T-cell (primary cell): ENCODE results near the gene MTR. TPM values are rescaled to one million over a fixed set of nuclear protein-coding genes. Genes with fewer than 3 reads are reported as not detected.

ENCODE experiments used
- ATAC-seq, 4 experiments: fragments of 200-7000 bp in 3 of 4; fragments of 150-1000 bp in 1 of 4; cut with Tn5 transposase; replicated peaks in 1 of 4; 1 replicate in 3 of 4; 2 replicates in 1 of 4; pipeline ENCODE4 v1.10.0; 2021; ENCODE audit warnings: moderate library complexity in 3 of 4, mild to moderate bottlenecking in 2 of 4, moderate number of reproducible peaks in 1 of 4
- CTCF ChIA-PET, 2 donors: fragments of 300-600 bp; sonication (Branson Sonifier 250); formaldehyde crosslinking; loops; one replicate each; lab custom pipeline; 2022; ENCODE audit warnings: antibody characterized with exemption in 2 of 2; lab: Charles Lee
- POLR2A ChIA-PET, 2 donors: fragments of 300-600 bp; sonication (Branson Sonifier 250); formaldehyde crosslinking; loops; one replicate each; lab custom pipeline; 2022; ENCODE audit warnings: antibody characterized with exemption in 2 of 2; lab: Charles Lee
- DNase-seq, 35 experiments: peaks; one replicate each; pipeline versions ENCODE4 v3.0.0 to v3.0.0-alpha.2; 2013 to 2023
- H3K27ac ChIP-seq: one replicate; pipeline ENCODE4 v1.5.1; 2013; ENCODE audit warnings: low read length
- H3K27me3 ChIP-seq, 2 experiments: replicated peaks in 1 of 2; 1 replicate in 1 of 2; 2 replicates in 1 of 2; pipeline versions ENCODE4 v1.6.1 to v1.7.0; 2013; ENCODE audit warnings: low read length in 1 of 2, mixed read lengths in 1 of 2; ENCODE audit not compliant: control insufficient read depth in 2 of 2, insufficient read depth in 2 of 2; ENCODE audit errors: extremely low read depth in 1 of 2
- H3K36me3 ChIP-seq, 2 donors: 1 replicate in 1 of 2; 2 replicates in 1 of 2; pipeline versions ENCODE4 v1.6.1 to v1.7.0; 2013; ENCODE audit warnings: low read length in 1 of 2; ENCODE audit not compliant: control insufficient read depth in 2 of 2, insufficient read depth in 1 of 2; ENCODE audit errors: extremely low read depth in 1 of 2
- H3K4me1 ChIP-seq, 2 experiments: 1 replicate in 1 of 2; 2 replicates in 1 of 2; pipeline versions ENCODE4 v1.6.1 to v1.7.0; 2013; ENCODE audit warnings: low read length in 2 of 2, mixed read lengths in 1 of 2; ENCODE audit not compliant: insufficient read depth in 2 of 2, control insufficient read depth in 1 of 2; ENCODE audit errors: extremely low read depth in 1 of 2
- H3K4me3 ChIP-seq, 2 donors: 1 replicate in 1 of 2; 2 replicates in 1 of 2; pipeline versions ENCODE4 v1.5.1 to v1.7.0; 2013; ENCODE audit warnings: mild to moderate bottlenecking in 2 of 2, low read length in 1 of 2, moderate library complexity in 1 of 2; ENCODE audit not compliant: control insufficient read depth in 1 of 2; ENCODE audit errors: extremely low read depth in 1 of 2
- H3K9me3 ChIP-seq: 2 replicates; pipeline ENCODE4 v1.7.0; 2013
- H3K27ac Mint-ChIP-seq, 2 donors: one replicate each; pipeline ENCODE4 v1.8.0; 2020 to 2021; ENCODE audit warnings: mild to moderate bottlenecking in 2 of 2, mixed read lengths in 2 of 2
- H3K27me3 Mint-ChIP-seq, 2 donors: one replicate each; pipeline ENCODE4 v1.8.0; 2021 to 2022; ENCODE audit warnings: mixed read lengths in 2 of 2
- H3K36me3 Mint-ChIP-seq: one replicate; pipeline ENCODE4 v1.8.0; 2021; ENCODE audit warnings: mixed read lengths
- H3K4me1 Mint-ChIP-seq, 3 donors: one replicate each; pipeline ENCODE4 v1.8.0; 2020 to 2022; ENCODE audit warnings: mixed read lengths in 3 of 3, mild to moderate bottlenecking in 1 of 3
- H3K4me3 Mint-ChIP-seq, 3 donors: one replicate each; pipeline ENCODE4 v1.8.0; 2020 to 2022; ENCODE audit warnings: mild to moderate bottlenecking in 3 of 3, mixed read lengths in 3 of 3, moderate library complexity in 3 of 3
- H3K9me3 Mint-ChIP-seq, 3 donors: one replicate each; pipeline ENCODE4 v1.8.0; 2020 to 2022; ENCODE audit warnings: mixed read lengths in 3 of 3
- WGBS: methylation state at CpG from one replicate; pipeline ENCODE4 v1.1.5; 2013; ENCODE audit warnings: missing lambda C conversion rate; ENCODE audit not compliant: insufficient coverage; 5-methylcytosine and 5-hydroxymethylcytosine counted together
- total RNA-seq, 35 experiments: library from RNA in 6 of 35; stranded (reverse) in 6 of 35; fragments of 120-200 nt in 1 of 35; gene quantifications; one replicate each; pipeline versions ENCODE4 v1.2.1 to v1.2.4 and lab custom pipeline; 2013 to 2026

MTR gene
- total RNA-seq, 5 donors from 2014 or later (not counting 1 experiment from before 2014, with no cell fraction given) = 49.8 to 61.5 (median 56.1) TPM

- peaks cover 8 to 16% of the 10 kb centered on the region in 2 experiments for H3K4me1 ChIP-seq
- H3K27ac ChIP-seq = no peak overlapping the region
- no peak overlapping the region for H3K4me3 Mint-ChIP-seq
- H3K36me3 Mint-ChIP-seq = peaks cover 87% of the 10 kb centered on the region
- DNase-seq = no peak
- H3K4me3 ChIP-seq = no peak overlapping the region
- no peak for ATAC-seq
- ChIA-PET CTCF (no interaction called here), POLR2A (no interaction called here)
- peaks cover 7 to 67% of the 10 kb centered on the region in 2 donors for H3K36me3 ChIP-seq
- WGBS = 92% methylated on average over 3 of the region's 7 CpGs
- H3K27me3 ChIP-seq = no peaks in the 10 kb centered on the region
- H3K27ac Mint-ChIP-seq = no peak overlapping the region
- H3K9me3 Mint-ChIP-seq = no peaks in the 10 kb centered on the region
- peaks cover 23 to 29% (median 24%) of the 10 kb centered on the region in 3 donors for H3K4me1 Mint-ChIP-seq
- no peaks in the 10 kb centered on the region for H3K9me3 ChIP-seq
- no peaks in the 10 kb centered on the region for H3K27me3 Mint-ChIP-seq
These were observed 63.1 kb downstream of the MTR start for GRCh38 chr1:236858165-236858564.

DNA sequence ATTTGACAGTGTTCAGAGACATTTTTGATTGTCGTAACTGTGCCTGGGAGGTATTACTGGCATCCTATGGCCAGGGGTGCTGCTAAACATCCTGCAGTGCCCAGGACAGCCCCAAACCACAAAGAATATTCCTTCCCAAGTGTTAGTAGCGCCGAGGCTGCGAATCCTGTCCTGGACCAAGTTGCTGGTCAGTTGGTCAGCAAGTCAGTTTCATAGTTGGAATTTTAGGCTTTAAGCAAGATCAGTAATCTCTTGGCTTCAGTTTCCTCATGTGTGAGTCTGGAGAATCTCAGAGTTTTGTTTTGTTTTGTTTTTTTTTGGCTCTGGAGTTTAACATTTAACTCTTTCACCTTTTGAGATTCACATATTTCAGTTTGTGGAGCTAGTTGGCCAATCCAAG, 65.0 kb downstream of the MTR start:
- H3K36me3 ChIP-seq = peaks cover 7 to 73% of the 10 kb centered on the region in 2 donors
- H3K4me1 ChIP-seq = peaks cover 9 to 16% of the 10 kb centered on the region in 2 experiments
- ChIA-PET POLR2A (no interaction called here), CTCF (no interaction called here)
- H3K27ac ChIP-seq = no peak overlapping the region
- Mint-ChIP-seq H3K36me3 (peaks cover 81% of the 10 kb centered on the region), H3K4me3 (no peak overlapping the region), H3K27me3 (no peaks in the 10 kb centered on the region), H3K9me3 (no peaks in the 10 kb centered on the region), H3K27ac (peak overlapping the region in 1 of 2 donors; percentile 7), H3K4me1 (peaks cover 24 to 31% (median 27%) of the 10 kb centered on the region in 3 donors)
- no CpG with 5 or more reads among the region's 4 CpGs for WGBS
- H3K9me3 ChIP-seq = no peaks in the 10 kb centered on the region
- no peaks in the 10 kb centered on the region for H3K27me3 ChIP-seq
- no peak overlapping the region for H3K4me3 ChIP-seq
- DNase-seq (no peak), ATAC-seq (no peak)

DNA sequence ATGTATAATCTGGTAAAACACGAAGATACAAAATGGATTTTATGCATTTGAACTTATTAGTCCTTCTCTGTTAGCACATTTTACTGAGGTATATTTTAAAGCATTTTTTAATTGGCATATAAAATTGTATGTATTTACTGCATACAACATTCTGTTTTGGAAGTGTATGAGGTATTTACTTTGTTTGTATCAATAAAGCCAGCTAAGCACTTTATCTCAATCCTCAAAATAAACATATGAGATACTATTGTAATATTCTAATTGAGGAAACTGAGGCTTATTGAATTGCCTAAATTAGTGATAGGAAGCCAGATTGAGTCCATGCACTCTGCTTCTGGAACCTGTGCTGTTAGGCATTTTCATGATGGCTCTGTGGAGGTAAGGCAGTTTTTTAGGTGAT, 65.6 kb downstream of the MTR start:
- Histone ChIP-seq H3K9me3 (no peaks in the 10 kb centered on the region), H3K36me3 (peaks cover 7 to 68% of the 10 kb centered on the region in 2 donors), H3K27ac (no peak overlapping the region), H3K4me3 (no peak overlapping the region), H3K27me3 (no peaks in the 10 kb centered on the region), H3K4me1 (peaks cover 9 to 16% of the 10 kb centered on the region in 2 experiments)
- Mint-ChIP-seq H3K27ac (no peak overlapping the region), H3K9me3 (no peaks in the 10 kb centered on the region), H3K4me3 (no peak overlapping the region), H3K36me3 (peaks cover 81% of the 10 kb centered on the region), H3K4me1 (peaks cover 24 to 35% (median 27%) of the 10 kb centered on the region in 3 donors), H3K27me3 (no peaks in the 10 kb centered on the region)
- ChIA-PET CTCF (no interaction called here), POLR2A (no interaction called here)
- DNase-seq (no peak), ATAC-seq (no peak)
- no CpG with 5 or more reads among the region's 1 CpG for WGBS

DNA sequence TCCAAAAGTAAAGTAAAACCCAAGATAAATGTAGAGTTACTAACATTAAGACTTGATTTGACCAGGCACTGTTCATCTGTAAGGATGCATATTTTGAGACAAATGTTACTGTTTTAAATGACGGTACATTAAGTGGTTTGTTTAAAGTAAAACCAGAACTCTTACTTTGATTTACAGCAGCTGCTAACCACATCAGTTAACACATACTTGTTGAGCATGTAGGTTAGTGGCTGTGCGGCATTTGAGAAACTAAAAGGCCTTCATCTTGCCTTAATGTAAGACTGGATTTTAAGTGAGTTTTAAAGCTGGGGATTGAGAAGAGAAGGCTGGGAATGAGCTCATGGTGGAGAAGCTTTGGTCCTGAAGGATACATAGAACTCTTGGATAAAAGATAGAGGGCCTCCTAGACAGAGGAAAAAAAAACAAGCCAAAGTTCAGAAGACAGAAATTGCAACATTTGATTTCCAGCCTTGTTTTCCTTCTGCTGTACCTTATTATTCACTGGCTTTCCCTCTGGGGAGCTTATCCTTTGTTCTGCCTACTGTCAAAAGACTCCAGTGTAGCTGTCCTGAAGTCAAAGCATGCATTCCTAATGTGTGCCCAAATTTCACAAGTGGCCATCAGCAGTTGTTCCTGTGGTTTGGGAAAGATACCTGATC, 66.6 kb downstream of the MTR start:
- peak overlapping the region in 2 of 3 donors; percentile 22 to 55 for H3K4me3 Mint-ChIP-seq
- CTCF ChIA-PET = interaction anchor here in 1 of 2 donors (0.6 kb wide), 1 partner anchor 751 kb away, joined by 3 read pairs; no protein-coding TSS in a partner anchor
- DNase-seq = peak in 7 of 35 experiments; percentile 3 to 52 (median 10)
- Histone ChIP-seq H3K36me3 (peaks cover 7 to 65% of the 10 kb centered on the region in 2 donors), H3K4me3 (no peak overlapping the region), H3K4me1 (peaks cover 9 to 16% of the 10 kb centered on the region in 2 experiments), H3K27me3 (no peaks in the 10 kb centered on the region), H3K9me3 (no peaks in the 10 kb centered on the region), H3K27ac (no peak overlapping the region)
- no CpG with 5 or more reads among the region's 2 CpGs for WGBS
- no peaks in the 10 kb centered on the region for H3K27me3 Mint-ChIP-seq
- H3K36me3 Mint-ChIP-seq = peaks cover 80% of the 10 kb centered on the region
- peak overlapping the region; percentile 71 to 86 for H3K27ac Mint-ChIP-seq
- POLR2A ChIA-PET = no interaction called here
- peaks cover 24 to 35% (median 27%) of the 10 kb centered on the region in 3 donors for H3K4me1 Mint-ChIP-seq
- no peaks in the 10 kb centered on the region for H3K9me3 Mint-ChIP-seq
- peak; percentile 41 to 94 (median 73) for ATAC-seq

- ChIA-PET CTCF (interaction anchor here in 1 of 2 donors (0.6 kb wide), 1 partner anchor 751 kb away, joined by 3 read pairs; no protein-coding TSS in a partner anchor), POLR2A (no interaction called here)
- peaks cover 81% of the 10 kb centered on the region for H3K36me3 Mint-ChIP-seq
- peak overlapping the region in 1 of 3 donors; percentile 55 for H3K4me3 Mint-ChIP-seq
- ATAC-seq (no peak), DNase-seq (no peak)
- H3K4me1 ChIP-seq = peaks cover 9 to 16% of the 10 kb centered on the region in 2 experiments
- peaks cover 6 to 60% of the 10 kb centered on the region in 2 donors for H3K36me3 ChIP-seq
- peak overlapping the region in 1 of 2 donors; percentile 86 for H3K27ac Mint-ChIP-seq
- WGBS = no CpG with 5 or more reads among the region's 4 CpGs
- no peaks in the 10 kb centered on the region for H3K27me3 Mint-ChIP-seq
- no peaks in the 10 kb centered on the region for H3K27me3 ChIP-seq
- H3K27ac ChIP-seq = no peak overlapping the region
- H3K4me3 ChIP-seq = no peak overlapping the region
- peaks cover 24 to 35% (median 27%) of the 10 kb centered on the region in 3 donors for H3K4me1 Mint-ChIP-seq
- no peaks in the 10 kb centered on the region for H3K9me3 ChIP-seq
- H3K9me3 Mint-ChIP-seq = no peaks in the 10 kb centered on the region
These were observed 67.1 kb downstream of the MTR start for GRCh38 chr1:236862219-236862591.

GRCh38 chr1:236862615-236863211, 67.6 kb downstream of the MTR start:
- Histone ChIP-seq H3K4me1 (peaks cover 9 to 16% of the 10 kb centered on the region in 2 experiments), H3K36me3 (peaks cover 2 to 55% of the 10 kb centered on the region in 2 donors), H3K4me3 (no peak overlapping the region), H3K27me3 (no peaks in the 10 kb centered on the region), H3K9me3 (no peaks in the 10 kb centered on the region), H3K27ac (no peak overlapping the region)
- ATAC-seq (peak in 2 of 4 experiments; percentile 46 to 47), DNase-seq (peak in 2 of 35 experiments; percentile 7 to 9)
- H3K4me3 Mint-ChIP-seq = peak overlapping the region in 1 of 3 donors; percentile 36
- peaks cover 22 to 35% (median 27%) of the 10 kb centered on the region in 3 donors for H3K4me1 Mint-ChIP-seq
- H3K27me3 Mint-ChIP-seq = no peaks in the 10 kb centered on the region
- POLR2A ChIA-PET = no interaction called here
- peaks cover 81% of the 10 kb centered on the region for H3K36me3 Mint-ChIP-seq
- CTCF ChIA-PET = no interaction called here
- peak overlapping the region in 1 of 2 donors; percentile 86 for H3K27ac Mint-ChIP-seq
- WGBS = 100% methylated on average over 3 of the region's 5 CpGs
- H3K9me3 Mint-ChIP-seq = no peaks in the 10 kb centered on the region
